ENCODE results near the gene CNTNAP1. TPM values are rescaled to one million over a fixed set of nuclear protein-coding genes. Genes with fewer than 3 reads are reported as not detected.
A peak's percentile ranks its signal among the peaks of the same experiment; 100 is the strongest.
"Not testable (repeated sequence)": the region's sequence is repeated elsewhere in the genome, so short reads cannot be mapped to it uniquely, and the experiment has no call there.

CNTNAP1 gene
- total and polyA plus RNA-seq, 5 donors from 2014 or later: 0.94 to 54.9 (median 1.7) TPM

- no peak overlapping the region for H3K4me3 Mint-ChIP-seq
- peak overlapping the region in 1 of 3 donors; percentile 25 for H3K27ac Mint-ChIP-seq
- no peak overlapping the region for H3K4me3 ChIP-seq (ENCODE audit: low read depth, low read length)
- H3K4me1 ChIP-seq (ENCODE audit: control insufficient read depth, insufficient read depth, low read length, poor library complexity, severe bottlenecking): peaks cover 4% of the 10 kb centered on the region
- H3K27me3 Mint-ChIP-seq: peaks cover 14% of the 10 kb centered on the region
- H3K9me3 ChIP-seq (ENCODE audit: control insufficient read depth in 2 of 2, low read length in 2 of 2): no peaks in the 10 kb centered on the region
- H3K27me3 ChIP-seq (ENCODE audit: control insufficient read depth, insufficient read depth, low read length): no peaks in the 10 kb centered on the region
- DNase-seq (no peak), ATAC-seq (ENCODE audit: low read depth in 2 of 2) (no peak)
- H3K36me3 ChIP-seq (ENCODE audit: control insufficient read depth, insufficient read depth, low read length): no peaks in the 10 kb centered on the region
- H3K36me3 Mint-ChIP-seq: peaks cover 26% of the 10 kb centered on the region
- H3K27ac ChIP-seq (ENCODE audit: insufficient read depth, low read length, poor library complexity, severe bottlenecking): no peak overlapping the region
- H3K4me1 Mint-ChIP-seq: peaks cover 0 to 10% (median 4%) of the 10 kb centered on the region in 4 donors
- no peaks in the 10 kb centered on the region for H3K9me3 Mint-ChIP-seq
These were observed 16.7 kb upstream of the CNTNAP1 start for GRCh38 chr17:42665581-42666001.

GRCh38 chr17:42666126-42666525 is 16.2 kb upstream of the CNTNAP1 start:
- peaks cover 26% of the 10 kb centered on the region for H3K36me3 Mint-ChIP-seq
- peak overlapping the region in 1 of 4 donors; percentile 11 for H3K4me3 Mint-ChIP-seq
- peaks cover 0 to 11% (median 6%) of the 10 kb centered on the region in 4 donors for H3K4me1 Mint-ChIP-seq
- H3K27ac Mint-ChIP-seq; H3K27me3 ChIP-seq (ENCODE audit: control insufficient read depth, insufficient read depth, low read length); H3K36me3 ChIP-seq (ENCODE audit: control insufficient read depth, insufficient read depth, low read length); H3K9me3 ChIP-seq (ENCODE audit: control insufficient read depth in 2 of 2, low read length in 2 of 2); H3K4me1 ChIP-seq (ENCODE audit: control insufficient read depth, insufficient read depth, low read length, poor library complexity, severe bottlenecking); DNase-seq; H3K27ac ChIP-seq (ENCODE audit: insufficient read depth, low read length, poor library complexity, severe bottlenecking); H3K4me3 ChIP-seq (ENCODE audit: low read depth, low read length); ATAC-seq (ENCODE audit: low read depth in 2 of 2); H3K9me3 Mint-ChIP-seq: not testable (repeated sequence)
- H3K27me3 Mint-ChIP-seq: peaks cover 19% of the 10 kb centered on the region

- Histone ChIP-seq H3K4me1 (ENCODE audit: control insufficient read depth, insufficient read depth, low read length, poor library complexity, severe bottlenecking) (peaks cover 15% of the 10 kb centered on the region), H3K27me3 (ENCODE audit: control insufficient read depth, insufficient read depth, low read length) (no peaks in the 10 kb centered on the region), H3K4me3 (ENCODE audit: low read depth, low read length) (no peak overlapping the region), H3K27ac (ENCODE audit: insufficient read depth, low read length, poor library complexity, severe bottlenecking) (no peak overlapping the region), H3K36me3 (ENCODE audit: control insufficient read depth, insufficient read depth, low read length) (no peaks in the 10 kb centered on the region), H3K9me3 (ENCODE audit: control insufficient read depth in 2 of 2, low read length in 2 of 2) (no peaks in the 10 kb centered on the region)
- peaks cover 26% of the 10 kb centered on the region for H3K27me3 Mint-ChIP-seq
- no peak for ATAC-seq (ENCODE audit: low read depth in 2 of 2)
- no peak for DNase-seq
- peak overlapping the region in 1 of 4 donors; percentile 72 for H3K4me3 Mint-ChIP-seq
- peaks cover 6 to 19% (median 11%) of the 10 kb centered on the region in 4 donors for H3K4me1 Mint-ChIP-seq
- H3K9me3 Mint-ChIP-seq: peaks cover 0 to 2% (median 0%) of the 10 kb centered on the region in 7 donors
- peaks cover 26% of the 10 kb centered on the region for H3K36me3 Mint-ChIP-seq
- peak overlapping the region in 1 of 3 donors; percentile 71 for H3K27ac Mint-ChIP-seq
These were observed 15.0 kb upstream of the CNTNAP1 start for GRCh38 chr17:42667088-42667951.

GRCh38 chr17:42669705-42669976 is 12.7 kb upstream of the CNTNAP1 start:
- Mint-ChIP-seq H3K27ac (no peak overlapping the region), H3K4me1 (peaks cover 6 to 25% (median 16%) of the 10 kb centered on the region in 4 donors), H3K36me3 (peaks cover 16% of the 10 kb centered on the region), H3K4me3 (peak overlapping the region in 2 of 4 donors; percentile 63 to 71), H3K9me3 (peaks cover 0 to 4% (median 0%) of the 10 kb centered on the region in 7 donors), H3K27me3 (peaks cover 32% of the 10 kb centered on the region)
- DNase-seq (no peak), ATAC-seq (ENCODE audit: low read depth in 2 of 2) (no peak)
- Histone ChIP-seq H3K27ac (ENCODE audit: insufficient read depth, low read length, poor library complexity, severe bottlenecking) (no peak overlapping the region), H3K9me3 (ENCODE audit: control insufficient read depth in 2 of 2, low read length in 2 of 2) (no peaks in the 10 kb centered on the region), H3K27me3 (ENCODE audit: control insufficient read depth, insufficient read depth, low read length) (peaks cover under 1% of the 10 kb centered on the region), H3K4me1 (ENCODE audit: control insufficient read depth, insufficient read depth, low read length, poor library complexity, severe bottlenecking) (peaks cover 26% of the 10 kb centered on the region), H3K36me3 (ENCODE audit: control insufficient read depth, insufficient read depth, low read length) (no peaks in the 10 kb centered on the region), H3K4me3 (ENCODE audit: low read depth, low read length) (no peak overlapping the region)

GRCh38 chr17:42669977-42670788 is 12.1 kb upstream of the CNTNAP1 start:
- H3K27me3 ChIP-seq (ENCODE audit: control insufficient read depth, insufficient read depth, low read length): peaks cover 2% of the 10 kb centered on the region
- Mint-ChIP-seq H3K36me3 (peaks cover 16% of the 10 kb centered on the region), H3K4me3 (peak overlapping the region; percentile 77 to 92 (median 83)), H3K27me3 (peaks cover 37% of the 10 kb centered on the region), H3K4me1 (peaks cover 6 to 28% (median 19%) of the 10 kb centered on the region in 4 donors), H3K27ac (no peak overlapping the region), H3K9me3 (peaks cover 0 to 4% (median 0%) of the 10 kb centered on the region in 7 donors)
- no peaks in the 10 kb centered on the region for H3K9me3 ChIP-seq (ENCODE audit: control insufficient read depth in 2 of 2, low read length in 2 of 2)
- H3K4me1 ChIP-seq (ENCODE audit: control insufficient read depth, insufficient read depth, low read length, poor library complexity, severe bottlenecking): peaks cover 32% of the 10 kb centered on the region
- H3K36me3 ChIP-seq (ENCODE audit: control insufficient read depth, insufficient read depth, low read length): no peaks in the 10 kb centered on the region
- peak; percentile 52 to 55 (median 53) for DNase-seq
- ATAC-seq (ENCODE audit: low read depth in 2 of 2): peak; percentile 73 to 81
- H3K27ac ChIP-seq (ENCODE audit: insufficient read depth, low read length, poor library complexity, severe bottlenecking): no peak overlapping the region
- peak overlapping the region; percentile 32 for H3K4me3 ChIP-seq (ENCODE audit: low read depth, low read length)

- peaks cover 6 to 28% (median 19%) of the 10 kb centered on the region in 4 donors for H3K4me1 Mint-ChIP-seq
- H3K36me3 Mint-ChIP-seq: peaks cover 8% of the 10 kb centered on the region
- Histone ChIP-seq H3K9me3 (ENCODE audit: control insufficient read depth in 2 of 2, low read length in 2 of 2) (no peaks in the 10 kb centered on the region), H3K36me3 (ENCODE audit: control insufficient read depth, insufficient read depth, low read length) (no peaks in the 10 kb centered on the region), H3K27ac (ENCODE audit: insufficient read depth, low read length, poor library complexity, severe bottlenecking) (no peak overlapping the region), H3K4me1 (ENCODE audit: control insufficient read depth, insufficient read depth, low read length, poor library complexity, severe bottlenecking) (peaks cover 40% of the 10 kb centered on the region), H3K27me3 (ENCODE audit: control insufficient read depth, insufficient read depth, low read length) (peaks cover 2% of the 10 kb centered on the region), H3K4me3 (ENCODE audit: low read depth, low read length) (no peak overlapping the region)
- peak overlapping the region; percentile 77 to 92 (median 83) for H3K4me3 Mint-ChIP-seq
- ATAC-seq (ENCODE audit: low read depth in 2 of 2): no peak
- peaks cover 38% of the 10 kb centered on the region for H3K27me3 Mint-ChIP-seq
- no peak for DNase-seq
- H3K9me3 Mint-ChIP-seq: peaks cover 0 to 4% (median 0%) of the 10 kb centered on the region in 7 donors
- no peak overlapping the region for H3K27ac Mint-ChIP-seq
These were observed 11.3 kb upstream of the CNTNAP1 start for GRCh38 chr17:42670789-42671657.

GRCh38 chr17:42672038-42672437 is 10.3 kb upstream of the CNTNAP1 start:
- DNase-seq (no peak), ATAC-seq (ENCODE audit: low read depth in 2 of 2) (no peak)
- H3K36me3 Mint-ChIP-seq: no peaks in the 10 kb centered on the region
- H3K27ac Mint-ChIP-seq: no peak overlapping the region
- H3K27ac ChIP-seq (ENCODE audit: insufficient read depth, low read length, poor library complexity, severe bottlenecking): no peak overlapping the region
- peak overlapping the region in 2 of 4 donors; percentile 61 to 64 for H3K4me3 Mint-ChIP-seq
- H3K9me3 ChIP-seq (ENCODE audit: control insufficient read depth in 2 of 2, low read length in 2 of 2): no peaks in the 10 kb centered on the region
- H3K4me3 ChIP-seq (ENCODE audit: low read depth, low read length): no peak overlapping the region
- peaks cover 2% of the 10 kb centered on the region for H3K27me3 ChIP-seq (ENCODE audit: control insufficient read depth, insufficient read depth, low read length)
- H3K4me1 ChIP-seq (ENCODE audit: control insufficient read depth, insufficient read depth, low read length, poor library complexity, severe bottlenecking): peaks cover 48% of the 10 kb centered on the region
- H3K36me3 ChIP-seq (ENCODE audit: control insufficient read depth, insufficient read depth, low read length): no peaks in the 10 kb centered on the region
- H3K9me3 Mint-ChIP-seq: peaks cover 0 to 4% (median 0%) of the 10 kb centered on the region in 7 donors
- peaks cover 42% of the 10 kb centered on the region for H3K27me3 Mint-ChIP-seq
- H3K4me1 Mint-ChIP-seq: peaks cover 6 to 33% (median 21%) of the 10 kb centered on the region in 4 donors

Data from CD4-positive, CD25-positive, alpha-beta regulatory T cell (primary cell).